ENCODE results near the gene TMED5.

DNA sequence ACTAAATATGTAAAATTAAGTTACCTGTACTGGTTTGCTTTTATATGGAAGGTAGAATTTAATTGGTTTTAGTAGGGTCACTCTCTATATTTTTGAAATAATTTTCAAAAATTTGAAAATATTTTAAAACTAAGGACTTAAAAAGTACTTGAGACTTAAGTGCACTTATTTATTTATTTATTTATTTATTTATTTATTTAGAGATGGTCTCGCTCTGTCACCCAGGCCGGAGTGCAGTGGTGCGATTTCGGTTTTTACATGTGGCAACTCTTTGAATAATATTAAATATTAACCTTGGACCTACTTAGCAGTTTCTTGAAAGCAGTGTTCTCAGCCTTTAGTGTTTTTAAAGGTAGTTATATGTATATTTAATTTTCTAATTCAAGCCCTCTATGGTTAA, 36.4 kb downstream of the TMED5 start:
- TF ChIP-seq, protein P1, sequence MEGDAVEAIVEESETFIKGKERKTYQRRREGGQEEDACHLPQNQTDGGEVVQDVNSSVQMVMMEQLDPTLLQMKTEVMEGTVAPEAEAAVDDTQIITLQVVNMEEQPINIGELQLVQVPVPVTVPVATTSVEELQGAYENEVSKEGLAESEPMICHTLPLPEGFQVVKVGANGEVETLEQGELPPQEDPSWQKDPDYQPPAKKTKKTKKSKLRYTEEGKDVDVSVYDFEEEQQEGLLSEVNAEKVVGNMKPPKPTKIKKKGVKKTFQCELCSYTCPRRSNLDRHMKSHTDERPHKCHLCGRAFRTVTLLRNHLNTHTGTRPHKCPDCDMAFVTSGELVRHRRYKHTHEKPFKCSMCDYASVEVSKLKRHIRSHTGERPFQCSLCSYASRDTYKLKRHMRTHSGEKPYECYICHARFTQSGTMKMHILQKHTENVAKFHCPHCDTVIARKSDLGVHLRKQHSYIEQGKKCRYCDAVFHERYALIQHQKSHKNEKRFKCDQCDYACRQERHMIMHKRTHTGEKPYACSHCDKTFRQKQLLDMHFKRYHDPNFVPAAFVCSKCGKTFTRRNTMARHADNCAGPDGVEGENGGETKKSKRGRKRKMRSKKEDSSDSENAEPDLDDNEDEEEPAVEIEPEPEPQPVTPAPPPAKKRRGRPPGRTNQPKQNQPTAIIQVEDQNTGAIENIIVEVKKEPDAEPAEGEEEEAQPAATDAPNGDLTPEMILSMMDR (IDR thresholded peaks at IDR 0.05): no peak
- no peak for TF ChIP-seq EZH2 (IDR thresholded peaks at IDR 0.05)
- TF ChIP-seq EZH2phosphoT487 (IDR thresholded peaks at IDR 0.05): no peak

Measured in neural progenitor cell (in vitro differentiated cells).